Osteoblast (primary cell): ENCODE measurements around the gene RTTN. TPM values are rescaled to one million over a fixed set of nuclear protein-coding genes. Genes with fewer than 3 reads are reported as not detected.
"Not testable (repeated sequence)": the region's sequence is repeated elsewhere in the genome, so short reads cannot be mapped to it uniquely, and the experiment has no call there.

Source experiments
- DNase-seq: peaks from one replicate; pipeline ENCODE4 v3.0.0; 2011; ENCODE audit warnings: low spot score, mixed read lengths; ENCODE audit not compliant: insufficient read length; ENCODE audit errors: missing footprints
- H2AFZ ChIP-seq: 2 replicates; pipeline ENCODE4 v1.6.0; 2011; ENCODE audit warnings: mild to moderate bottlenecking, low read length
- H3K27ac ChIP-seq: 2 replicates; pipeline ENCODE4 v1.5.1; 2011; ENCODE audit warnings: mild to moderate bottlenecking, low read depth, low read length, moderate library complexity
- H3K27me3 ChIP-seq: 2 replicates; pipeline ENCODE4 v1.6.0; 2012; ENCODE audit warnings: mild to moderate bottlenecking, control low read depth, inconsistent platforms, low read length, moderate library complexity; ENCODE audit not compliant: insufficient read depth
- H3K36me3 ChIP-seq: 2 replicates; pipeline ENCODE4 v1.5.1; 2011; ENCODE audit warnings: mild to moderate bottlenecking, low read length, control low read depth, moderate library complexity; ENCODE audit not compliant: insufficient read depth
- H3K4me1 ChIP-seq: 2 replicates; pipeline ENCODE4 v1.5.1; 2011; ENCODE audit warnings: mild to moderate bottlenecking, low read length, control low read depth, moderate library complexity; ENCODE audit not compliant: insufficient read depth
- H3K4me2 ChIP-seq: 2 replicates; pipeline ENCODE4 v1.6.0; 2011; ENCODE audit warnings: mild to moderate bottlenecking, low read length; ENCODE audit not compliant: insufficient read depth
- H3K4me3 ChIP-seq: fragments of 200-600 bp; sonication (generic); 3 replicates; pipeline ENCODE4 v1.5.1; 2012; ENCODE audit warnings: mild to moderate bottlenecking, low read length, inconsistent platforms; ENCODE audit not compliant: insufficient read depth
- H3K79me2 ChIP-seq: 2 replicates; pipeline ENCODE4 v1.6.0; 2012; ENCODE audit warnings: mild to moderate bottlenecking, low read length, control low read depth, inconsistent platforms; ENCODE audit not compliant: insufficient read depth
- H3K9me3 ChIP-seq: 2 replicates; pipeline ENCODE4 v1.5.1; 2011; ENCODE audit warnings: low read depth, low read length, control low read depth
- H4K20me1 ChIP-seq: 2 replicates; pipeline ENCODE4 v1.6.0; 2012; ENCODE audit warnings: mild to moderate bottlenecking, low read length, control low read depth; ENCODE audit not compliant: insufficient read depth
- total RNA-seq: library from RNA; depleted of rRNA; stranded (reverse); fragments of >200 nt; gene quantifications from 2 replicates; pipeline ENCODE4 v1.2.3, GENCODE V29; 2012
- TF ChIP-seq, protein P1 (sequence below): IDR thresholded peaks from 2 replicates; pipeline ENCODE4 v1.5.1; 2011; ENCODE audit warnings: mild to moderate bottlenecking, low read depth, low read length, moderate library complexity; ENCODE audit errors: extremely low read depth

RTTN gene
- total RNA-seq, 1 donor, result 11.2 TPM

GRCh38 chr18:69980509-69980908 is 225.0 kb downstream of the RTTN start:
- H3K4me2 ChIP-seq, result no peak overlapping the region
- DNase-seq, result no peak
- H3K27ac ChIP-seq, result no peak overlapping the region
- no peaks in the 10 kb centered on the region for H4K20me1 ChIP-seq
- no peaks in the 10 kb centered on the region for H3K27me3 ChIP-seq
- peaks cover 2% of the 10 kb centered on the region for H3K9me3 ChIP-seq
- H3K79me2 ChIP-seq, result no peaks in the 10 kb centered on the region
- H3K36me3 ChIP-seq, result no peaks in the 10 kb centered on the region
- H2AFZ ChIP-seq, result no peak overlapping the region
- TF ChIP-seq, protein P1, sequence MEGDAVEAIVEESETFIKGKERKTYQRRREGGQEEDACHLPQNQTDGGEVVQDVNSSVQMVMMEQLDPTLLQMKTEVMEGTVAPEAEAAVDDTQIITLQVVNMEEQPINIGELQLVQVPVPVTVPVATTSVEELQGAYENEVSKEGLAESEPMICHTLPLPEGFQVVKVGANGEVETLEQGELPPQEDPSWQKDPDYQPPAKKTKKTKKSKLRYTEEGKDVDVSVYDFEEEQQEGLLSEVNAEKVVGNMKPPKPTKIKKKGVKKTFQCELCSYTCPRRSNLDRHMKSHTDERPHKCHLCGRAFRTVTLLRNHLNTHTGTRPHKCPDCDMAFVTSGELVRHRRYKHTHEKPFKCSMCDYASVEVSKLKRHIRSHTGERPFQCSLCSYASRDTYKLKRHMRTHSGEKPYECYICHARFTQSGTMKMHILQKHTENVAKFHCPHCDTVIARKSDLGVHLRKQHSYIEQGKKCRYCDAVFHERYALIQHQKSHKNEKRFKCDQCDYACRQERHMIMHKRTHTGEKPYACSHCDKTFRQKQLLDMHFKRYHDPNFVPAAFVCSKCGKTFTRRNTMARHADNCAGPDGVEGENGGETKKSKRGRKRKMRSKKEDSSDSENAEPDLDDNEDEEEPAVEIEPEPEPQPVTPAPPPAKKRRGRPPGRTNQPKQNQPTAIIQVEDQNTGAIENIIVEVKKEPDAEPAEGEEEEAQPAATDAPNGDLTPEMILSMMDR, result no peak
- H3K4me1 ChIP-seq, result no peaks in the 10 kb centered on the region
- no peak overlapping the region for H3K4me3 ChIP-seq

GRCh38 chr18:69978732-69979715 is 226.5 kb downstream of the RTTN start:
- Histone ChIP-seq H3K4me2 (no peak overlapping the region), H3K4me1 (no peaks in the 10 kb centered on the region), H3K4me3 (no peak overlapping the region), H3K79me2 (no peaks in the 10 kb centered on the region), H3K9me3 (peaks cover 2% of the 10 kb centered on the region), H3K36me3 (no peaks in the 10 kb centered on the region), H4K20me1 (no peaks in the 10 kb centered on the region), H3K27me3 (no peaks in the 10 kb centered on the region), H3K27ac (no peak overlapping the region), H2AFZ (no peak overlapping the region)
- DNase-seq, result no peak
- TF ChIP-seq, protein P1, result no peak

GRCh38 chr18:69975294-69975693 is 230.2 kb downstream of the RTTN start:
- DNase-seq, H3K4me3 ChIP-seq, H3K36me3 ChIP-seq, H3K27ac ChIP-seq, H4K20me1 ChIP-seq, H3K79me2 ChIP-seq, H3K27me3 ChIP-seq, H3K4me2 ChIP-seq, H3K9me3 ChIP-seq, H2AFZ ChIP-seq, H3K4me1 ChIP-seq: not testable (repeated sequence)

- peaks cover 2% of the 10 kb centered on the region for H3K9me3 ChIP-seq
- H3K4me3 ChIP-seq, result no peak overlapping the region
- DNase-seq, result no peak
- no peak overlapping the region for H3K27ac ChIP-seq
- H3K27me3 ChIP-seq, result no peaks in the 10 kb centered on the region
- no peaks in the 10 kb centered on the region for H3K79me2 ChIP-seq
- H4K20me1 ChIP-seq, result no peaks in the 10 kb centered on the region
- H3K4me2 ChIP-seq, result no peak overlapping the region
- H2AFZ ChIP-seq, result no peak overlapping the region
- H3K4me1 ChIP-seq, result no peaks in the 10 kb centered on the region
- TF ChIP-seq, protein P1, result no peak
- H3K36me3 ChIP-seq, result no peaks in the 10 kb centered on the region
These were observed 231.1 kb downstream of the RTTN start for GRCh38 chr18:69974365-69974764.
